ENCODE results near the gene OPA1.
A peak's percentile ranks its signal among the peaks of the same experiment; 100 is the strongest.

The OPA1 gene

GRCh38 chr3:193665370-193665989 lies 72.5 kb downstream of the OPA1 start:
- ChIA-PET POLR2A (ENCODE audit: low non-redundant PET) (no interaction called here), CTCF (interaction anchor here (0.6 to 2.0 kb wide), 12 partner anchors 8 to 680 kb away, joined by 3 to 10 read pairs (median 4); no protein-coding TSS in a partner anchor)
- peak; percentile 20 for DNase-seq (ENCODE audit: low spot score)
- TF ChIP-seq CTCF (conservative IDR thresholded peaks at IDR 0.05; ENCODE audit: low read depth) = peak; percentile 58
- no peak overlapping the region for H3K27ac ChIP-seq

- TF ChIP-seq CTCF (conservative IDR thresholded peaks at IDR 0.05; ENCODE audit: low read depth) = no peak
- H3K27ac ChIP-seq = no peak overlapping the region
- ChIA-PET CTCF (interaction anchor here (1.5 kb wide), 1 partner anchor 8 kb away, joined by 7 read pairs; no protein-coding TSS in a partner anchor), POLR2A (ENCODE audit: low non-redundant PET) (no interaction called here)
- no peak for DNase-seq (ENCODE audit: low spot score)
These were observed 80.8 kb downstream of the OPA1 start for GRCh38 chr3:193673845-193674244.

- no peak for TF ChIP-seq CTCF (conservative IDR thresholded peaks at IDR 0.05; ENCODE audit: low read depth)
- H3K27ac ChIP-seq = no peak overlapping the region
- ChIA-PET CTCF (interaction anchor here (1.5 kb wide), 1 partner anchor 9 kb away, joined by 7 read pairs; no protein-coding TSS in a partner anchor), POLR2A (ENCODE audit: low non-redundant PET) (no interaction called here)
- DNase-seq (ENCODE audit: low spot score) = no peak
These were observed 81.7 kb downstream of the OPA1 start for GRCh38 chr3:193674714-193675113.

GRCh38 chr3:193677734-193678133 lies 84.7 kb downstream of the OPA1 start:
- ChIA-PET POLR2A (ENCODE audit: low non-redundant PET) (no interaction called here), CTCF (no interaction called here)
- TF ChIP-seq CTCF (conservative IDR thresholded peaks at IDR 0.05; ENCODE audit: low read depth) = no peak
- no peak for DNase-seq (ENCODE audit: low spot score)
- no peak overlapping the region for H3K27ac ChIP-seq

- no peak overlapping the region for H3K27ac ChIP-seq
- ChIA-PET CTCF (no interaction called here), POLR2A (ENCODE audit: low non-redundant PET) (no interaction called here)
- DNase-seq (ENCODE audit: low spot score) = no peak
- no peak for TF ChIP-seq CTCF (conservative IDR thresholded peaks at IDR 0.05; ENCODE audit: low read depth)
These were observed 87.2 kb downstream of the OPA1 start for GRCh38 chr3:193680220-193680619.

- ChIA-PET POLR2A (ENCODE audit: low non-redundant PET) (no interaction called here), CTCF (interaction anchor here (0.7 to 1.0 kb wide), 2 partner anchors 15 to 316 kb away, joined by 3 read pairs; no protein-coding TSS in a partner anchor)
- H3K27ac ChIP-seq = no peak overlapping the region
- no peak for DNase-seq (ENCODE audit: low spot score)
- TF ChIP-seq CTCF (conservative IDR thresholded peaks at IDR 0.05; ENCODE audit: low read depth) = no peak
These were observed 88.6 kb downstream of the OPA1 start for GRCh38 chr3:193681631-193682030.

All from RWPE1 (cell line).